C4-2B (cell line): ENCODE data around the gene MEGF11.

Experiments
- CTCF ChIP-seq: fragments of 450-650 bp; conservative IDR thresholded peaks from 2 replicates; pipeline ENCODE4 v1.5.1; 2017; ENCODE audit warnings: mild to moderate bottlenecking
- ZFX ChIP-seq: fragments of 450-650 bp; IDR thresholded peaks from 2 replicates; pipeline ENCODE4 v1.6.1; 2017

GRCh38 chr15:66251790-66252684, 1.5 kb downstream of the MEGF11 start:
- TF ChIP-seq CTCF (peak; percentile 92), ZFX (no peak)
